GM18870 (cell line): ENCODE data around the gene PRKCQ.

Experiments
- ATAC-seq: cut with Tn5 transposase; IDR thresholded peaks from one replicate; pipeline ENCODE4 v1.9.1; 2021; ENCODE audit warnings: moderate library complexity; ENCODE audit not compliant: unreplicated experiment

The PRKCQ gene

GRCh38 chr10:6570893-6571292 lies 9.2 kb downstream of the PRKCQ start:
- no peak for ATAC-seq

DNA sequence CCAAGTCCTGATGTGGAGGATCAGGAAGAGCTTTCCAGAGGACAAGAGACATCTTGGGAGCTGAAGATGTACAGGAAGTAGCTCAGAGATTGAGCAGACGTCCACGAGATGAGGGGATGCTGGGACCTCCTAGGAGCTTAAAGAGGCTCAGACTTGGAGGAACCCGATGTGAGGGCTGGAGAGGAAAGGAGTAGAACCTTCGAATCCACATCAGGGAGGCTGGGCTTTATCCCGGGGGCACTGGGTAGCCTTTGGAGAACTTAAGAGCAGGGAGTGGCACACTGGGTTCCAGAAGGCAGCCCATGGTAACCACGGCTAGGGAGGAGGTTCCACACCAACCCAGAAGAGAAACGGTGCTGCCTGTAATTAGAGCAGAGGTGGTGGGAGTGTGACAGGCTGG lies 10.8 kb downstream of the PRKCQ start:
- ATAC-seq = no peak

GRCh38 chr10:6567884-6568283 lies 12.2 kb downstream of the PRKCQ start:
- ATAC-seq = no peak

GRCh38 chr10:6567203-6567703 lies 12.8 kb downstream of the PRKCQ start:
- ATAC-seq = no peak

GRCh38 chr10:6565588-6565987 lies 14.5 kb downstream of the PRKCQ start:
- ATAC-seq = no peak

DNA sequence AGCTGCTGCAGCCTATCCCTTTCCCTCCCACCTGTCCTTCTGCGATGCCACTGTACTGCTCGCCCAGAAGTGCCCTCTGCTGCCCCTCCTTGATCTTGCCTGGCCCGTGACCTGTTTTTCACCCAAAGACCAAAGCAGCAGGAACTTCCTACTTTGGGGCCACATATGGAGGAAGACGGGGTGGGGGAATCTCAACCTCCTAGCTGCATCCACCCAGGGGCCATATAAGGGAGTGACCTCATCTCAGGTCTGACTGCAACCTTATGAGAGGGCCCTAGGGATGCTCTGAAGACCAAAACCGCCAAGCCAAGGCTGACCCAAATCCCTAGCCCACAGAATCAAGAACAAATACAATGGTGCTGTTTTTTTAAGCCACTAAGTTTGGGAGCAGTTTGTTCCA lies 15.7 kb downstream of the PRKCQ start:
- no peak for ATAC-seq

DNA sequence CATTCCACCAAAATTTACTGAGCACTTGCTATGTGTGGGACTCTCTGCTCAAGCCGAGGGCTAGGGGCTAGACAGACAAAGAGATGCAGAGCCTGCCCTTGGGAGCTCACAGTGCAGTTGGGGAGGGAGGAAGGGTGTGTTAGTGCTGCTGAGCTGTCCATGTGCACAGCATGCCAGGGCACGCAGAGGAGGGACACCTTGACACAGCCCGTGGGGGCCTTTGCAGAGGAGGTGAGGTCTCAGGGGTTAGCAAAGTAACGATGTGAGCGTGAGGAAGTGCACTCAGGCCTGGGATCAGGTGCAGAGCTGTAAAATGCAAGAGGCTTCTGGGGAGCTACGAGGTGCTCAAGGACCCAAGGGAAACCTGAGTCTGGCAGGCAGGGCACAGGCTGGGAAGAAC lies 16.3 kb downstream of the PRKCQ start:
- no peak for ATAC-seq

- no peak for ATAC-seq
These were observed 17.0 kb downstream of the PRKCQ start for GRCh38 chr10:6563075-6563474.

DNA sequence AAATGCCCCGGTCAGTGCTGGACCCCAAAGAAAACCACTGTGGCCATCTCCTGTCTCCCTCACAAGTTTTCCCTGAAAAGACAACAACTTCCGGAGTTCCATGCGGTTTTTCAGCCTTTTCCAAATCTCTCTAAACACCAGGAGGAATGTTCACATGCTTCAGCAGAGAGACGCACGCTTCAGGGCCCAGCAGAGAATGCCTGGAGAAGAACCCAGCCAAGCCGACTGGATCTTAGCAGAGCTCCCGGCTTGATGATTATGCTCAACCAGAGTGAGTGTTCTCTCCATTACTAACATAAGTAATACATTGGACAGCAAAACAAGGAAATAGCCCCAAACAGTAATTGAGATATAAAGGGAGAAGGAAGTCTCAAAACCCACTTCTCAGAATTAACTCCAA lies 17.9 kb downstream of the PRKCQ start:
- no peak for ATAC-seq

DNA sequence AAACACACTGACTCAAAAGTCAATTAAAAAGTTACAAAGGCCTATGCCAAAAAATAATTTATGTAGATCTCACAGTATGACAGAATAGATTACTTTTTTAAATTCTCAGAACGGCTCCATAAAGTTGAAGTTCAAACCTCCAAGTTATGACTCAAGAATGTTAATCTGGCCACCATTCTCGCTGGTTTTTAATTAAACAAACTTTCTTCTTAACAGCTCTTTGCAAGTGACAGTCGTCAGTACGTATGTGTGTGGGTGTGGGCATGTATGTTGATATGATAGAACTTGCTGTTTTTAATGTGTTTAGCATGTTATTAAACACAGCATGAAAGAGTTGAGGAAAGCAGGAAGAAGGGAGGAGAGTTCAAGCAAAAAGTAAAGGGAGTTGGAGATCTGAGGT lies 18.5 kb downstream of the PRKCQ start:
- ATAC-seq = no peak

GRCh38 chr10:6558759-6559461 lies 21.2 kb downstream of the PRKCQ start:
- no peak for ATAC-seq

- ATAC-seq = no peak
These were observed 21.8 kb downstream of the PRKCQ start for GRCh38 chr10:6558272-6558671.

DNA sequence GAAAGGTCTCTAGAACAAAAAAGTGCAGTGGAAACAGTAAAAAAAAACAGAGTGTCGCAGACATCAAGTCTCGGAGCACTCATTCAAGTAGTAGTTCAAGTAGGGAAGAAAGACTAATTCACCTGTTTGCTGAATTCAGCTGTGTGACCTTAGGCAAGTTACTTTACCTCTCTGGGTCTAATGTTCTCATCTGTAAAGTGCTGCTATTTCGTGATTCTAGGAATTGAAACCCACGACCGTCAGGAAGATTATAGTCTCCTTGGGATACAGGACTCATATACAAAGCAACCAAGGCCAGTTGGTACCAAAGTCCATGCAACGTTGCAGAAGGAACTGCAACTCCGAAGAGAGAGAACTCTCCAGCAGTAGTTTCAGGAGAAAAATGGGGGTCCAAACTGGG lies 26.1 kb downstream of the PRKCQ start:
- ATAC-seq = no peak

DNA sequence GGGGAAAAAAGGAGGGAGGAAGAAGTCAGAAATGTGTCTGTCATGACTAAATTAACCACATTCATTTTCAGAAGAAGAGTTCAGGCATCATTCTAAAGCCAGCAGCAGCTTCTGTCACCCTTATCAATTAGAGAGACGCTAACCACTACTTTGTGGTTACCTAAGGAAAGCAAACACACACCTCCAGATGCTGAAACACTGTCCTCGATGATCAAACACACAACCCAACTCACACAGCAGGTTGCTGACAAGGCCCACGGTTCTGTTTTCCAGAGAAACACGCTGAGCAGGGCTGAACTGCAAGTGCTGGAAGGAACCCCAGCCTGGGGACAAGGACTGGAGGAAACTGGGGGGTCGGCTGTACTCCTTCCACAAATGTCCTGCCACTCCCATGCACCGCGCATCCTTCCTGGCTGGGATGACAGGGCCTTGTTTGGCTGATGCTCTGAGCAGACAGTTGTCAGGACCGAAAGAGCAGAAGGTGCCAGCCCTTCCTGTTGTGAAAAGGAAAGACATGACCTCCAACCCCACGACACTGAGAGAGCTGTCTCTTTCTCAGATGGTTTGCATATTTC lies 36.6 kb downstream of the PRKCQ start:
- no peak for ATAC-seq

DNA sequence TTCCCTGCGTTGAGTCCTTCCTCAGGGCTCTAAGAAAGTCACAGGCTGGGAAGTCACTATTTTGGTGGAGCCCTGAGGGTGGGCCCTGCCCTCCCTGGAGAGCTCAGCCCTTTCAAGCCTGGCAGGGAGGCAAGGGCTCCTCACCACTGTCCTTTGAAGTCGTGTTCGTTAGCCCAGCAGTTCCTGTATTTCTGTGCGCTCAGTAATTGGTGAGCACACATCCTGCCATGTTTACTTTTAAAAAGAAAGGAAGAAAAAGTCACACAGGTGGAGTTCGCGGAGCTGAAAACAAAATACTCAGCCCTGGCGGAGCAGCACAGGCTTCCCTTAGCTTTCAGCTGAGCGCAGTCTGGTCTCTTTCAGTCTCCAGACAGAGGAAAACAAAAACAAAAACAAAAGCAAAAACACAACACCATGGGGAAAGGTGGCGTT lies 37.1 kb downstream of the PRKCQ start:
- no peak for ATAC-seq

- ATAC-seq = no peak
These were observed 40.2 kb downstream of the PRKCQ start for GRCh38 chr10:6539833-6540232.

DNA sequence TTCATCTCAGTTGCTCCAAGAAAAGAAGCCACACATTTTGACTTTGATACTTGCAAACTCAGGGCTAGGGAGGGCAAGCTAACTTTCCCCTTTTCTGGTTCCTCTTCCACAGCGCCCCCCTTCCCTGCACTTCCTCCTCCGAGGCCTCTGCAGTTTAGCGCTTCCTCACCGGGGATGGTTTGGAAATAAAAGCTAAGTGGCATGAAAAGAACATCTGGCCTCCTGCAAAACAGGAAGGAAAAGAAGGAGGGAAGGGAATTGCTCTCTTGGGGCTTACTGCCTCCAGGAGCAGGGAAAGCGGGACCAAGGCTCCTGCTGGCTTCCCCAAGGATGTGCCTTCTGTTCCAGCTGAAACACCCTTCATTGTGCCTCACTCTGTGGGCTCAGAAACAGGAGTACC lies 42.3 kb downstream of the PRKCQ start:
- ATAC-seq = no peak

GRCh38 chr10:6536102-6536501 lies 44.0 kb downstream of the PRKCQ start:
- ATAC-seq = no peak

DNA sequence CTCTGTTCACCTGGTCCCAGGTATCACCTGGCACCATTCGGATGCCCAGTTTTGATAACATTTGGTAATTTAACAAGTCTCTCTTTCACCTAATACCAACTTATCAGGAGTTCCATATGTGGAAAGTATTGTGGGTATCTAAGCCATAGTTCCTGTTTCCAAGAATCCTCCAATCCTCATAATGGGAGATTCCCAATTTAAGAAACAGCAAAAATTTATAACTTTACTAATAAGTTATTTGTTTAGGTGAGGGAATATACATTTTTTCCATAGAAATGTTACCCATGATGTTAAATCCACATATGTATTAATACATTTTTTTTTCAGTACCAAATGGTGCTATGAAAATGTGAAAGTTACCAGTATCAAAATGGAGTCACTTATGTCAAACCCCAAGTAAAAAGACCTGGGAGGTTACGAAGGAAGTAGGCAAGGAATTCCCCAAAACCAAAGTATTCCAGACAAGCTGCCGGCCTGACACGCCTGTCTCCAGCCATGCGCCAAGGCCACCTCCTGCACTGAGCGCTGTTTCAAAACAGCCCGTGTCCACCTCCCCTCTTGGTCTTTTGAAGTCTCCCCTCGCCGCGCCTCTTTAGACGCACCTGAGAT lies 44.8 kb downstream of the PRKCQ start:
- ATAC-seq = no peak

DNA sequence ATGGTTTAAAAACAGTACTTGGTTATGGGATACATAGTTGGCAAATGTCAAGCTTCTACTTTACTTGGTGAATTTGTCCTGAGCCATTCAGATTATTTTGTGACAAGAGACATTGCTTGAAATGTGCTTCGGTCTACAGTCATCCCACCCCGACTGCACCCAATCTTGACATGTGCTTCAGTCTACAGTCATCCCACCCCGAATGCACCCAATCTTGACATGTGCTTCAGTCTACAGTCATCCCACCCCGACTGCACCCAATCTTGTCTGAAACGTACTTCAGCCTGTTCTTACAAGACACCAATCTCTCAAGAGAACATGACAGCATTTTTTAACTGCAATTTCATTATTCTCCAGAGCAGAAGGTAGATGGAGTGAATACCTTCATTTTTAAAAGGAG lies 47.8 kb downstream of the PRKCQ start:
- no peak for ATAC-seq

- no peak for ATAC-seq
These were observed 49.1 kb downstream of the PRKCQ start for GRCh38 chr10:6530966-6531365.

DNA sequence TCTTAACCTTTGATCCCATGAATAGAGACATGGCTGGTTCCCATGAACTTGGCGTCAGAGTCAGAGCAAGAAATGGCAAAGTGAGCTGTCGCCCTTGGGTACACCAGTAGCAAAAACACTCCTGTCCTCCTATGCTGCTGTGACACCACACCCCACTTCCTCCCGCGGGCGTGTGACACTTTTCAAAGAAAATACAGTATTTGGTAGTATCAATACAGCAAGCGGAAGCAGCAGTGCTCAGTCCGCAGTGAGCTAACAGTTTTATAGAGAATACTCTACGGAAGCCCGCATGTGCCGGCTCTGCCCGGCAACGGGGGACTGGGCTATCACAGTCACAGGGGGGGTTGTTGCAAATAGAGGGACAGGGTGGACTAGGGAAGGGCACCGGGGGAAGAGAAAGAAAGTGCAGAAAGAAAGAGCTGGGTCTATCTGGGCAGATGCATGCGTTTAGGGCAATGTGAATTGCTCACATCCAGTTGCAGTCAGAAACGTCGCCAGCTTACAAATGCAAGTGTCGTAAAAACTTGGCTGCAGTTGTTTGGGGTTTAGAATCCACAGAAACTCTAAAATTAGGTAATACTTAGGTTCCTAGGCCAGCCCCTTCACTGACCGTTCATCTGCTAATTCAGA lies 49.8 kb downstream of the PRKCQ start:
- ATAC-seq = no peak
